ENCODE data around the gene STRAP.

The STRAP gene

DNA sequence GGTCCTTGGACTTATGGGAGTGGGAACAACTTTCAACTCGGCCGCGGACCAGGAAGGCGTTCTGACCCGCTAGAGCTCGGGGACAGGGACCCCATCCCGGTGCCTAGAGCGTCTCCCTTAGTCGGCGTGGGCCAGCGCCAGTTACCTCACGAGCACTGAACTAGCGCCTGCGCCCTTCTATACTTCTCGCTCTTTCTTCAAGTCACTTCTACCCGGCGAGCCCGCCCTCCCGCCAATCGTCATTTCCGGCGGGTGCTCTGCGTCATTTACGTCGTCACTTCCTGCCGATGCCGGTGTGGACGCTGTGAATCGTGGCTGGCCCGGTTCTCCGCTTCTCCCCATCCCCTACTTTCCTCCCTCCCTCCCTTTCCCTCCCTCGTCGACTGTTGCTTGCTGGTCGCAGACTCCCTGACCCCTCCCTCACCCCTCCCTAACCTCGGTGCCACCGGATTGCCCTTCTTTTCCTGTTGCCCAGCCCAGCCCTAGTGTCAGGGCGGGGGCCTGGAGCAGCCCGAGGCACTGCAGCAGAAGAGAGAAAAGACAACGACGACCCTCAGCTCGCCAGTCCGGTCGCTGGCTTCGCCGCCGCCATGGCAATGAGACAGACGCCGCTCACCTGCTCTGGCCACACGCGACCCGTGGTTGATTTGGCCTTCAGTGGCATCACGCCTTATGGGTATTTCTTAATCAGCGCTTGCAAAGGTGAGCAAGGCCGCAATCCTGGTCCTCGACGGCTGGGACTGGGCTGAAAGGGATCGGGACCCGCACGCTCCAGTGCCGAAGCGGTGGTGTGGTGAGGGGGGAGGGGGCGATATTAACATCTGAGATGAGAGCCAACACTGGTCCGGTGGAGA lies at the start of gene STRAP (continued):
- TF ChIP-seq, protein P1, sequence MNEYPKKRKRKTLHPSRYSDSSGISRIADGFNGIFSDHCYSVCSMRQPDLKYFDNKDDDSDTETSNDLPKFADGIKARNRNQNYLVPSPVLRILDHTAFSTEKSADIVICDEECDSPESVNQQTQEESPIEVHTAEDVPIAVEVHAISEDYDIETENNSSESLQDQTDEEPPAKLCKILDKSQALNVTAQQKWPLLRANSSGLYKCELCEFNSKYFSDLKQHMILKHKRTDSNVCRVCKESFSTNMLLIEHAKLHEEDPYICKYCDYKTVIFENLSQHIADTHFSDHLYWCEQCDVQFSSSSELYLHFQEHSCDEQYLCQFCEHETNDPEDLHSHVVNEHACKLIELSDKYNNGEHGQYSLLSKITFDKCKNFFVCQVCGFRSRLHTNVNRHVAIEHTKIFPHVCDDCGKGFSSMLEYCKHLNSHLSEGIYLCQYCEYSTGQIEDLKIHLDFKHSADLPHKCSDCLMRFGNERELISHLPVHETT (tag by site-specific recombination; IDR thresholded peaks at IDR 0.05), result no peak; the same call in 1 of the 2 replicates
- TF ChIP-seq SETDB1 (IDR thresholded peaks at IDR 0.05; ENCODE audit: insufficient read length, low read length) (no peak), ZNF302 (tag by site-specific recombination; IDR thresholded peaks at IDR 0.05; ENCODE audit: low read depth) (no peak), SCRT1 (tag by site-specific recombination; IDR thresholded peaks at IDR 0.05; ENCODE audit: borderline replicate concordance) (peak; percentile 32; the same call in 1 of the 2 replicates), ZNF629 (tag by site-specific recombination; IDR thresholded peaks at IDR 0.05) (peak; percentile 100), ZNF266 (tag by site-specific recombination; IDR thresholded peaks at IDR 0.05; ENCODE audit: low read depth) (no peak), ZNF660 (tag by site-specific recombination; IDR thresholded peaks at IDR 0.05) (no peak; the same call in 1 of the 2 replicates), ZNF677 (tag by site-specific recombination; IDR thresholded peaks at IDR 0.05) (no peak), WT1 (tag by site-specific recombination; IDR thresholded peaks at IDR 0.05) (peak; percentile 60; the same call in 1 of the 2 replicates), ZNF610 (tag by site-specific recombination; IDR thresholded peaks at IDR 0.05; ENCODE audit: borderline replicate concordance) (peak; percentile 50; the same call in 1 of the 2 replicates), ZNF600 (tag by site-specific recombination; IDR thresholded peaks at IDR 0.05) (peak; percentile 68), BCL11B (tag by site-specific recombination; IDR thresholded peaks at IDR 0.05; ENCODE audit: low read depth) (no peak), ZEB2 (tag by site-specific recombination; IDR thresholded peaks at IDR 0.05) (peak; percentile 74; the same call in 1 of the 2 replicates), BCL11A (tag by site-specific recombination; IDR thresholded peaks at IDR 0.05; ENCODE audit: low read depth) (no peak), ZNF664 (tag by site-specific recombination; IDR thresholded peaks at IDR 0.05) (no peak), TCF7L2 (IDR thresholded peaks at IDR 0.05; ENCODE audit: borderline replicate concordance, low read depth, low read length) (no peak), ZNF76 (tag by site-specific recombination; IDR thresholded peaks at IDR 0.05; ENCODE audit: borderline replicate concordance, low read depth) (peak; percentile 78; the same call in 1 of the 2 replicates), ZFHX2 (tag by site-specific recombination; conservative IDR thresholded peaks at IDR 0.05) (peak; percentile 34), ZNF768 (tag by site-specific recombination; IDR thresholded peaks at IDR 0.05) (no peak), ZNF202 (tag by site-specific recombination; IDR thresholded peaks at IDR 0.05; ENCODE audit: borderline replicate concordance) (no peak), ZBTB17 (tag by site-specific recombination; IDR thresholded peaks at IDR 0.05) (peak; percentile 47)
- TF ChIP-seq, protein P2, sequence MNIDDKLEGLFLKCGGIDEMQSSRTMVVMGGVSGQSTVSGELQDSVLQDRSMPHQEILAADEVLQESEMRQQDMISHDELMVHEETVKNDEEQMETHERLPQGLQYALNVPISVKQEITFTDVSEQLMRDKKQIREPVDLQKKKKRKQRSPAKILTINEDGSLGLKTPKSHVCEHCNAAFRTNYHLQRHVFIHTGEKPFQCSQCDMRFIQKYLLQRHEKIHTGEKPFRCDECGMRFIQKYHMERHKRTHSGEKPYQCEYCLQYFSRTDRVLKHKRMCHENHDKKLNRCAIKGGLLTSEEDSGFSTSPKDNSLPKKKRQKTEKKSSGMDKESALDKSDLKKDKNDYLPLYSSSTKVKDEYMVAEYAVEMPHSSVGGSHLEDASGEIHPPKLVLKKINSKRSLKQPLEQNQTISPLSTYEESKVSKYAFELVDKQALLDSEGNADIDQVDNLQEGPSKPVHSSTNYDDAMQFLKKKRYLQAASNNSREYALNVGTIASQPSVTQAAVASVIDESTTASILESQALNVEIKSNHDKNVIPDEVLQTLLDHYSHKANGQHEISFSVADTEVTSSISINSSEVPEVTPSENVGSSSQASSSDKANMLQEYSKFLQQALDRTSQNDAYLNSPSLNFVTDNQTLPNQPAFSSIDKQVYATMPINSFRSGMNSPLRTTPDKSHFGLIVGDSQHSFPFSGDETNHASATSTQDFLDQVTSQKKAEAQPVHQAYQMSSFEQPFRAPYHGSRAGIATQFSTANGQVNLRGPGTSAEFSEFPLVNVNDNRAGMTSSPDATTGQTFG (tag by site-specific recombination; IDR thresholded peaks at IDR 0.05; ENCODE audit: borderline replicate concordance), result no peak
- TF ChIP-seq, protein P3, sequence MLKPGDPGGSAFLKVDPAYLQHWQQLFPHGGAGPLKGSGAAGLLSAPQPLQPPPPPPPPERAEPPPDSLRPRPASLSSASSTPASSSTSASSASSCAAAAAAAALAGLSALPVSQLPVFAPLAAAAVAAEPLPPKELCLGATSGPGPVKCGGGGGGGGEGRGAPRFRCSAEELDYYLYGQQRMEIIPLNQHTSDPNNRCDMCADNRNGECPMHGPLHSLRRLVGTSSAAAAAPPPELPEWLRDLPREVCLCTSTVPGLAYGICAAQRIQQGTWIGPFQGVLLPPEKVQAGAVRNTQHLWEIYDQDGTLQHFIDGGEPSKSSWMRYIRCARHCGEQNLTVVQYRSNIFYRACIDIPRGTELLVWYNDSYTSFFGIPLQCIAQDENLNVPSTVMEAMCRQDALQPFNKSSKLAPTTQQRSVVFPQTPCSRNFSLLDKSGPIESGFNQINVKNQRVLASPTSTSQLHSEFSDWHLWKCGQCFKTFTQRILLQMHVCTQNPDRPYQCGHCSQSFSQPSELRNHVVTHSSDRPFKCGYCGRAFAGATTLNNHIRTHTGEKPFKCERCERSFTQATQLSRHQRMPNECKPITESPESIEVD (tag by site-specific recombination; IDR thresholded peaks at IDR 0.05), result no peak
- TF ChIP-seq, protein P4, sequence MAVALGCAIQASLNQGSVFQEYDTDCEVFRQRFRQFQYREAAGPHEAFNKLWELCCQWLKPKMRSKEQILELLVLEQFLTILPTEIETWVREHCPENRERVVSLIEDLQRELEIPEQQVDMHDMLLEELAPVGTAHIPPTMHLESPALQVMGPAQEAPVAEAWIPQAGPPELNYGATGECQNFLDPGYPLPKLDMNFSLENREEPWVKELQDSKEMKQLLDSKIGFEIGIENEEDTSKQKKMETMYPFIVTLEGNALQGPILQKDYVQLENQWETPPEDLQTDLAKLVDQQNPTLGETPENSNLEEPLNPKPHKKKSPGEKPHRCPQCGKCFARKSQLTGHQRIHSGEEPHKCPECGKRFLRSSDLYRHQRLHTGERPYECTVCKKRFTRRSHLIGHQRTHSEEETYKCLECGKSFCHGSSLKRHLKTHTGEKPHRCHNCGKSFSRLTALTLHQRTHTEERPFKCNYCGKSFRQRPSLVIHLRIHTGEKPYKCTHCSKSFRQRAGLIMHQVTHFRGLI (tag by site-specific recombination; IDR thresholded peaks at IDR 0.05), result peak; percentile 33; the same call in 1 of the 2 replicates
- TF ChIP-seq, protein P5, sequence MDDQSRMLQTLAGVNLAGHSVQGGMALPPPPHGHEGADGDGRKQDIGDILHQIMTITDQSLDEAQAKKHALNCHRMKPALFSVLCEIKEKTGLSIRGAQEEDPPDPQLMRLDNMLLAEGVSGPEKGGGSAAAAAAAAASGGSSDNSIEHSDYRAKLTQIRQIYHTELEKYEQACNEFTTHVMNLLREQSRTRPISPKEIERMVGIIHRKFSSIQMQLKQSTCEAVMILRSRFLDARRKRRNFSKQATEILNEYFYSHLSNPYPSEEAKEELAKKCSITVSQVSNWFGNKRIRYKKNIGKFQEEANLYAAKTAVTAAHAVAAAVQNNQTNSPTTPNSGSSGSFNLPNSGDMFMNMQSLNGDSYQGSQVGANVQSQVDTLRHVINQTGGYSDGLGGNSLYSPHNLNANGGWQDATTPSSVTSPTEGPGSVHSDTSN (CRISPR knock-in tag; IDR thresholded peaks at IDR 0.05), result no peak
- TF ChIP-seq, protein P6, sequence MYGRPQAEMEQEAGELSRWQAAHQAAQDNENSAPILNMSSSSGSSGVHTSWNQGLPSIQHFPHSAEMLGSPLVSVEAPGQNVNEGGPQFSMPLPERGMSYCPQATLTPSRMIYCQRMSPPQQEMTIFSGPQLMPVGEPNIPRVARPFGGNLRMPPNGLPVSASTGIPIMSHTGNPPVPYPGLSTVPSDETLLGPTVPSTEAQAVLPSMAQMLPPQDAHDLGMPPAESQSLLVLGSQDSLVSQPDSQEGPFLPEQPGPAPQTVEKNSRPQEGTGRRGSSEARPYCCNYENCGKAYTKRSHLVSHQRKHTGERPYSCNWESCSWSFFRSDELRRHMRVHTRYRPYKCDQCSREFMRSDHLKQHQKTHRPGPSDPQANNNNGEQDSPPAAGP (tag by site-specific recombination; IDR thresholded peaks at IDR 0.05), result peak; percentile 49; the same call in 1 of the 2 replicates
- TF ChIP-seq, protein P7, sequence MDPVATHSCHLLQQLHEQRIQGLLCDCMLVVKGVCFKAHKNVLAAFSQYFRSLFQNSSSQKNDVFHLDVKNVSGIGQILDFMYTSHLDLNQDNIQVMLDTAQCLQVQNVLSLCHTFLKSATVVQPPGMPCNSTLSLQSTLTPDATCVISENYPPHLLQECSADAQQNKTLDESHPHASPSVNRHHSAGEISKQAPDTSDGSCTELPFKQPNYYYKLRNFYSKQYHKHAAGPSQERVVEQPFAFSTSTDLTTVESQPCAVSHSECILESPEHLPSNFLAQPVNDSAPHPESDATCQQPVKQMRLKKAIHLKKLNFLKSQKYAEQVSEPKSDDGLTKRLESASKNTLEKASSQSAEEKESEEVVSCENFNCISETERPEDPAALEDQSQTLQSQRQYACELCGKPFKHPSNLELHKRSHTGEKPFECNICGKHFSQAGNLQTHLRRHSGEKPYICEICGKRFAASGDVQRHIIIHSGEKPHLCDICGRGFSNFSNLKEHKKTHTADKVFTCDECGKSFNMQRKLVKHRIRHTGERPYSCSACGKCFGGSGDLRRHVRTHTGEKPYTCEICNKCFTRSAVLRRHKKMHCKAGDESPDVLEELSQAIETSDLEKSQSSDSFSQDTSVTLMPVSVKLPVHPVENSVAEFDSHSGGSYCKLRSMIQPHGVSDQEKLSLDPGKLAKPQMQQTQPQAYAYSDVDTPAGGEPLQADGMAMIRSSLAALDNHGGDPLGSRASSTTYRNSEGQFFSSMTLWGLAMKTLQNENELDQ (tag by site-specific recombination; IDR thresholded peaks at IDR 0.05; ENCODE audit: low read depth), result no peak
